DMS114 treated with DMSO at 0.1 percent for 48 hours (cell line): ENCODE results near the gene PRND.
A peak's percentile ranks its signal among the peaks of the same experiment; 100 is the strongest.

Source experiments
- DNase-seq: peaks from one replicate; lab custom pipeline; 2025; ENCODE audit not compliant: unreplicated experiment; lab: John Stamatoyannopoulos, UW

PRND gene

GRCh38 chr20:4775322-4776078 is 53.8 kb downstream of the PRND start:
- DNase-seq = no peak

- peak; percentile 19 for DNase-seq
Observed at GRCh38 chr20:4776079-4776630, 54.4 kb downstream of the PRND start.
